Left lobe of liver (tissue), 2 donors: Measurements from ENCODE around the gene DEFB114. TPM values are rescaled to one million over a fixed set of nuclear protein-coding genes. Genes with fewer than 3 reads are reported as not detected.

Experiments used
- ATAC-seq: fragments of 200-7000 bp; cut with Tn5 transposase; one replicate; pipeline ENCODE4 v1.9.1; 2020; ENCODE audit warnings: mild to moderate bottlenecking, moderate library complexity
- DNase-seq: peaks from one replicate; pipeline ENCODE4 v3.0.0-alpha.2; 2020; ENCODE audit warnings: low spot score
- total RNA-seq: library from RNA; stranded (reverse); gene quantifications from one replicate; pipeline ENCODE4 v1.2.1, GENCODE V29; 2021
- donor health status: DM: no; HTN: no; CAD: no; lungs with moderate emphysema.
- donor health status: DM: no; HTN: yes; CAD: no.

Gene DEFB114
- total RNA-seq, 1 donor from 2014 or later = not detected

- DNase-seq (no peak), ATAC-seq (no peak)
These were observed 26.9 kb downstream of the DEFB114 start for GRCh38 chr6:49937017-49937416.

- DNase-seq (no peak), ATAC-seq (no peak)
These were observed 28.6 kb downstream of the DEFB114 start for GRCh38 chr6:49935387-49935786.

GRCh38 chr6:49934770-49935169 is 29.2 kb downstream of the DEFB114 start:
- DNase-seq = no peak
- ATAC-seq = no peak

- DNase-seq (no peak), ATAC-seq (no peak)
These were observed 30.4 kb downstream of the DEFB114 start for GRCh38 chr6:49933526-49933925.

GRCh38 chr6:49929340-49929739 is 34.6 kb downstream of the DEFB114 start:
- ATAC-seq (no peak), DNase-seq (no peak)

GRCh38 chr6:49923826-49924225 is 40.1 kb downstream of the DEFB114 start:
- ATAC-seq = peak; percentile 31
- no peak for DNase-seq

- no peak for ATAC-seq
- DNase-seq = no peak
These were observed 43.9 kb downstream of the DEFB114 start for GRCh38 chr6:49919935-49920644.

GRCh38 chr6:49919261-49919660 is 44.7 kb downstream of the DEFB114 start:
- DNase-seq (no peak), ATAC-seq (no peak)

- ATAC-seq (no peak), DNase-seq (no peak)
These were observed 45.2 kb downstream of the DEFB114 start for GRCh38 chr6:49918787-49919186.

- peak; percentile 36 for ATAC-seq
- no peak for DNase-seq
These were observed 48.9 kb downstream of the DEFB114 start for GRCh38 chr6:49915035-49915434.

GRCh38 chr6:49913636-49914375 is 50.2 kb downstream of the DEFB114 start:
- DNase-seq = no peak
- ATAC-seq = no peak

GRCh38 chr6:49912196-49912595 is 51.8 kb downstream of the DEFB114 start:
- DNase-seq = no peak
- ATAC-seq = no peak

GRCh38 chr6:49911252-49911651 is 52.7 kb downstream of the DEFB114 start:
- ATAC-seq (no peak), DNase-seq (no peak)

Other genes with a start within 250 kb of the DEFB114 start
- gene CRISP3, start 219.8 kb downstream of the DEFB114 start, total RNA-seq = 0.13 TPM
- not detected for gene PGK2, start 176.9 kb downstream of the DEFB114 start, total RNA-seq
- not detected for gene CRISP1, start 97.6 kb downstream of the DEFB114 start, total RNA-seq
- gene DEFB113, start 5.5 kb upstream of the DEFB114 start, total RNA-seq = not detected
- gene DEFB110, start 57.8 kb upstream of the DEFB114 start, total RNA-seq = not detected
- not detected for gene DEFB112, start 85.8 kb upstream of the DEFB114 start, total RNA-seq